ENCODE data around the gene MAST4. TPM values are rescaled to one million over a fixed set of nuclear protein-coding genes. Genes with fewer than 3 reads are reported as not detected.

MAST4 gene
- total RNA-seq, 1 donor: 23.2 TPM

GRCh38 chr5:66757219-66757833 lies 161.1 kb downstream of the MAST4 start:
- no peak overlapping the region for H3K4me3 ChIP-seq (ENCODE audit: low read depth, low read length)
- peak; percentile 83 for DNase-seq (ENCODE audit: low read depth)
- TF ChIP-seq CTCF (IDR thresholded peaks at IDR 0.05; ENCODE audit: insufficient read depth, low read length): peak; percentile 43

GRCh38 chr5:66757834-66758371 lies 161.7 kb downstream of the MAST4 start:
- TF ChIP-seq CTCF (IDR thresholded peaks at IDR 0.05; ENCODE audit: insufficient read depth, low read length): no peak
- H3K4me3 ChIP-seq (ENCODE audit: low read depth, low read length): no peak overlapping the region
- DNase-seq (ENCODE audit: low read depth): no peak

GRCh38 chr5:66769030-66769733 lies 173.0 kb downstream of the MAST4 start:
- no peak for DNase-seq (ENCODE audit: low read depth)
- H3K4me3 ChIP-seq (ENCODE audit: low read depth, low read length): no peak overlapping the region
- no peak for TF ChIP-seq CTCF (IDR thresholded peaks at IDR 0.05; ENCODE audit: insufficient read depth, low read length)

- peak; percentile 8 for DNase-seq (ENCODE audit: low read depth)
- H3K4me3 ChIP-seq (ENCODE audit: low read depth, low read length): no peak overlapping the region
- peak; percentile 25 for TF ChIP-seq CTCF (IDR thresholded peaks at IDR 0.05; ENCODE audit: insufficient read depth, low read length)
Observed at GRCh38 chr5:66769839-66770617, 173.8 kb downstream of the MAST4 start.

GRCh38 chr5:66777868-66778267 lies 181.7 kb downstream of the MAST4 start:
- DNase-seq (ENCODE audit: low read depth): no peak
- no peak overlapping the region for H3K4me3 ChIP-seq (ENCODE audit: low read depth, low read length)

More at GRCh38 chr5:66777868-66778267, 181.7 kb downstream of the MAST4 start:
- no peak for TF ChIP-seq CTCF (IDR thresholded peaks at IDR 0.05; ENCODE audit: insufficient read depth, low read length)

Data from fibroblast of the aortic adventitia (primary cell).